K562 (cell line): ENCODE data around the gene FILIP1. TPM values are rescaled to one million over a fixed set of nuclear protein-coding genes. Genes with fewer than 3 reads are reported as not detected.

Source experiments
- BHLHE40 ChIP-seq: IDR thresholded peaks from 2 replicates; pipeline ENCODE4 v1.6.1; 2011; ENCODE audit warnings: low read length, improper control_type of control experiment
- CREB1 ChIP-seq, 2 experiments: sonication (generic) in 1 of 2; formaldehyde crosslinking in 1 of 2; IDR thresholded peaks; 2 replicates each; pipeline versions ENCODE4 v1.6.1 to v1.8.0; 2012 to 2022; ENCODE audit warnings: inconsistent platforms in 1 of 2, mild to moderate bottlenecking in 1 of 2, missing genetic modification reagents in 1 of 2, moderate library complexity in 1 of 2
- EGR1 ChIP-seq: fragments of 450-650 bp; conservative IDR thresholded peaks from 2 replicates; pipeline ENCODE4 v1.6.1; 2017; ENCODE audit warnings: mild to moderate bottlenecking
- HDAC8 ChIP-seq: fragments of 450-650 bp; IDR thresholded peaks from 2 replicates; pipeline ENCODE4 v1.6.1; 2016; ENCODE audit warnings: mild to moderate bottlenecking, missing genetic modification characterization, moderate library complexity, missing compliant biosample characterization
- JUNB ChIP-seq: fragments of 450-650 bp; formaldehyde crosslinking; conservative IDR thresholded peaks from 2 replicates; pipeline ENCODE4 v1.4.0; 2020; ENCODE audit warnings: mild to moderate bottlenecking
- NRF1 ChIP-seq, 2 experiments: fragments of 450-650 bp; IDR thresholded peaks in 1 of 2; conservative IDR thresholded peaks in 1 of 2; 2 replicates each; pipeline ENCODE4 v1.6.1; 2014; ENCODE audit warnings: mild to moderate bottlenecking in 2 of 2
- PHTF2 ChIP-seq: fragments of 250-450 bp; sonication (Bioruptor Pico); IDR thresholded peaks from 2 replicates; pipeline ENCODE4 v1.5.0; 2021; ENCODE audit warnings: mild to moderate bottlenecking
- POLR2B ChIP-seq: fragments of 450-650 bp; IDR thresholded peaks from 2 replicates; pipeline ENCODE4 v1.6.1; 2018; ENCODE audit warnings: low read depth; ENCODE audit not compliant: partially characterized antibody
- SLC30A9 ChIP-seq: fragments of 250-450 bp; sonication (Bioruptor Pico); IDR thresholded peaks from 2 replicates; pipeline ENCODE4 v1.8.0; 2022; ENCODE audit warnings: mild to moderate bottlenecking, moderate library complexity
- SMAD4 ChIP-seq: fragments of 250-450 bp; sonication (Bioruptor Pico); conservative IDR thresholded peaks from 2 replicates; pipeline ENCODE4 v1.8.0; 2021; ENCODE audit warnings: inconsistent platforms, mild to moderate bottlenecking, moderate library complexity
- ZBTB40 ChIP-seq, 2 experiments: fragments of 450-650 bp in 1 of 2; sonication (generic) in 1 of 2; formaldehyde crosslinking in 1 of 2; IDR thresholded peaks; 2 replicates each; pipeline versions ENCODE4 v1.7.1 to v1.9.0; 2016 to 2022; ENCODE audit warnings: inconsistent platforms in 1 of 2, mild to moderate bottlenecking in 1 of 2, missing genetic modification reagents in 1 of 2
- ZC3H11A ChIP-seq: IDR thresholded peaks from 2 replicates; pipeline ENCODE4 v1.6.1; 2012; ENCODE audit warnings: low read depth, low read length, improper control_type of control experiment
- ZNF121 ChIP-seq: sonication (generic); formaldehyde crosslinking; conservative IDR thresholded peaks from 2 replicates; pipeline ENCODE4 v1.8.0; 2022; ENCODE audit warnings: missing genetic modification reagents
- ZNF263 ChIP-seq: sonication (generic); formaldehyde crosslinking; IDR thresholded peaks from 2 replicates; pipeline ENCODE4 v1.8.0; 2022; ENCODE audit warnings: mild to moderate bottlenecking, missing genetic modification reagents, borderline replicate concordance
- ZNF592 ChIP-seq: fragments of 450-650 bp; IDR thresholded peaks from 2 replicates; pipeline ENCODE4 v1.6.1; 2017; ENCODE audit warnings: antibody characterized with exemption, mild to moderate bottlenecking
- ZNF77 ChIP-seq: fragments of 250-450 bp; sonication (Bioruptor Pico); IDR thresholded peaks from 2 replicates; pipeline ENCODE4 v1.5.0; 2020
- polyA plus RNA-seq, 8 experiments: library from polyadenylated mRNA; depleted of rRNA in 4 of 8; stranded (reverse) in 5 of 8; unstranded in 3 of 8; fragments of >200 nt; fragmentation: Nextera tagmentation in 2 of 8; fragmentation: Illumina TruSeq in 1 of 8; extraction: Ambion mirVana in 2 of 8; extraction: Trizol in 1 of 8; gene quantifications; 2 replicates each; pipeline versions ENCODE4 v1.2.1 to v1.2.3, GENCODE V29; 2011 to 2014; ENCODE audit warnings: inconsistent platforms in 1 of 8, missing spikeins in 1 of 8
- total RNA-seq, 7 experiments: library from RNA; depleted of rRNA in 6 of 7; stranded (reverse); fragments of >200 nt in 6 of 7; fragmentation: Illumina TruSeq in 2 of 7; extraction: Trizol in 2 of 7; gene quantifications; 2 replicates each; pipeline versions ENCODE4 v1.2.1 to v1.2.3, GENCODE V29; 2011 to 2021; ENCODE audit warnings: low replicate concordance in 1 of 7

Gene FILIP1
- total and polyA plus RNA-seq, 9 of the 15 experiments (the other 6 are each of a cell fraction or from before 2014, with no cell fraction given) = 0.03 to 0.25 (median 0.10) TPM; not detected in 1

GRCh38 chr6:75345413-75345812 lies 148.2 kb downstream of the FILIP1 start (continued):
- peak; percentile 34; the same call in 1 of the 2 replicates for TF ChIP-seq ZNF592
- TF ChIP-seq SLC30A9 = no peak
- peak; percentile 44; the same call in 1 of the 2 replicates for TF ChIP-seq CREB1 (IDR thresholded peaks at IDR 0.05)
- TF ChIP-seq CREB1 (CRISPR knock-in tag; IDR thresholded peaks at IDR 0.05) = peak; percentile 51; the same call in 1 of the 2 replicates
- TF ChIP-seq SMAD4 (CRISPR knock-in tag) = no peak; the same call in 1 of the 2 replicates
- TF ChIP-seq HDAC8 = no peak
- TF ChIP-seq ZNF77 (CRISPR knock-in tag) = no peak
- TF ChIP-seq ZC3H11A = no peak
- TF ChIP-seq ZNF263 (CRISPR knock-in tag) = no peak
- peak; percentile 13 to 29; a peak in 1 of 4 replicates for TF ChIP-seq NRF1 (conservative IDR thresholded peaks at IDR 0.05 in 1 of 2, IDR thresholded peaks at IDR 0.05 in 1 of 2)
- TF ChIP-seq ZNF121 (CRISPR knock-in tag) = no peak
- no peak for TF ChIP-seq ZBTB40 (IDR thresholded peaks at IDR 0.05)
- no peak for TF ChIP-seq ZBTB40 (CRISPR knock-in tag; IDR thresholded peaks at IDR 0.05)
- no peak for TF ChIP-seq EGR1
- TF ChIP-seq PHTF2 = no peak
- 0 out of 2 replicates have a peak, but pooled peaks have one; percentile 11 for TF ChIP-seq BHLHE40
- peak; percentile 62 for TF ChIP-seq POLR2B
- no peak for TF ChIP-seq JUNB (CRISPR knock-in tag)
